ENCODE data around the gene OR11A1. TPM values are rescaled to one million over a fixed set of nuclear protein-coding genes. Genes with fewer than 3 reads are reported as not detected.

OR11A1 gene, protein sequence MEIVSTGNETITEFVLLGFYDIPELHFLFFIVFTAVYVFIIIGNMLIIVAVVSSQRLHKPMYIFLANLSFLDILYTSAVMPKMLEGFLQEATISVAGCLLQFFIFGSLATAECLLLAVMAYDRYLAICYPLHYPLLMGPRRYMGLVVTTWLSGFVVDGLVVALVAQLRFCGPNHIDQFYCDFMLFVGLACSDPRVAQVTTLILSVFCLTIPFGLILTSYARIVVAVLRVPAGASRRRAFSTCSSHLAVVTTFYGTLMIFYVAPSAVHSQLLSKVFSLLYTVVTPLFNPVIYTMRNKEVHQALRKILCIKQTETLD
- total RNA-seq: not detected

DNA sequence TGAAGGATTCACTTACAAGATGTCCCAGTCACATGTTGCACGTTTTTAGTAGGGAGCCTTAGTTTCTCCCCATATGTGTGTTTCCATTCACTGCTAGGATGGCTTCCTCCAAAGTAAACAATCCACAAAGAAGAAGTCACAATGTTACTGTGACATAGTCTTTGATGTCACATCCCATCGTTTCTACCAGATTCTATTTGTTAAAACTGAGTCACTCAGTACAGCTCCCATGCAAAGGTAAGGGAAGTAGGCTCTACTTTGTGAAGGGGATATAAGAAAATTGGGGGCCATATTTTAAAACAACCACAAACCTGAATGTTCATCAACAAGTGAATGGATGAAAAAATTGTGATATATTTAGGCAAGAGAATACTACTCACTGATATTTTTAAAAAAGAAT lies at the start of gene OR11A1, which contains the start of gene OR2H1:
TSS of gene OR11A1 (minus strand) at position 101 of the 400 bp plus-strand sequence. CDS start 29,430 bp downstream, outside the sequence.
TSS of gene OR2H1 (plus strand) at position 185 of the 400 bp plus-strand sequence. CDS start 4,615 bp downstream, outside the sequence.
- no peaks in the 10 kb centered on the region for H3K4me1 Mint-ChIP-seq
- DNase-seq: no peak
- H3K27me3 Mint-ChIP-seq: peaks cover 13% of the 10 kb centered on the region
- H3K27ac Mint-ChIP-seq: no peak within 1 kb of the TSS
- ChIA-PET CTCF (no interaction called here), POLR2A (no interaction called here)
- no peaks in the 10 kb centered on the region for H3K9me3 Mint-ChIP-seq
- H3K36me3 Mint-ChIP-seq (ENCODE audit: low read depth): no peaks in the 10 kb centered on the region
- H3K4me3 Mint-ChIP-seq: no peak within 1 kb of the TSS

DNA sequence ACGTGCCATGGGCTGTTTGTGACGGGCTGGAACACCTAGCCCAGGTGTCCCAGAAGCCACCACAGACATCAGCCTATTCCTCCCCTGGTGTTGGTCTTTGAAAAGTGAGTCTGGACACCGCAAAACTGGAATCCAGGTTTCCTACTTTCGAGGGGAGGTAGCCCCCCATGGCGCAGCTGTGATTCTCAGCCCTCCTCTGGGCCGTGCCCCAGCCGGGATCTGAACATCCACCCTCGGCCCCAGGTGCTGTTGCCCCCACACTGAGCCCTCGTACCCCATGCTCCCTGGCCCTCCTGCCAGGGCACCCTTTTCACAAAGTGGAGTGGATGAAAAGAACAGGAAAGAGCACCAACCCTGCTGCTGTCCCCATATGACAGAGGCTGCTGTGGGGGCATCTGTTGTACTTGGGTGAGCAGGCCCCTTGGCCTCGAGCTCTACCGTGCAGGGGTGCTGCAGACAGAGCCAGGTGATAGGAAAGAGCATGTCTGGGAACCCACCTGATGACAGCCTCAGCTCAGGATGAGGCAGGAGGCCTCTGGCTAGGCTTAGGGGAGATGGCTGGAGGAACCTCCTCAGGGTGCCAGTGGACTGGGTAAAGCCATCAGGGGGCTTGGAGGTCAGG lies 49.7 kb upstream of the OR11A1 start:
- peak; percentile 3 for DNase-seq
- no peaks in the 10 kb centered on the region for H3K9me3 Mint-ChIP-seq
- H3K4me1 Mint-ChIP-seq: peaks cover 1% of the 10 kb centered on the region
- no peaks in the 10 kb centered on the region for H3K36me3 Mint-ChIP-seq (ENCODE audit: low read depth)
- ChIA-PET POLR2A (no interaction called here), CTCF (no interaction called here)
- H3K27ac Mint-ChIP-seq: no peak overlapping the region
- no peak overlapping the region for H3K4me3 Mint-ChIP-seq
- H3K27me3 Mint-ChIP-seq: peaks cover 5% of the 10 kb centered on the region

DNA sequence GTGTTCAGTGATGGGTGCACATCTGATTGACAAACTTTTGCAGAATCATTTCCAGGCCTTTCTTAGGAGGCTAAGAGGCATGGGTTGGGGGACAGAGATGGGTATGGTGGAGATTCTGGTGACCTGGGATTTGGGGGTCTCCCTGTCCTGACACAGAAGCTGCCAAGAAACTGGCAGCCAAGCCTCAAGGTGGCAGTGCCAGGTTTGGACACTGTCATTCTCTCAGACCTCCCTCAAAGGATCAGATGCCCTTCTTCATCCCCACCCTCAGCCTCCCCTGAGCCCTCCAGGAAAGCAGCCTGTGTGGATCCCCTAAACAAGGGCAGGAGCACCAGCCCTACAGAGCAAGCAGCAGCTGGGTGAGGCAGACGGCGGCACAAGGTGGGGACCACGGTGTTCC lies 48.9 kb upstream of the OR11A1 start:
- H3K9me3 Mint-ChIP-seq: no peaks in the 10 kb centered on the region
- ChIA-PET POLR2A (no interaction called here), CTCF (no interaction called here)
- no peak overlapping the region for H3K4me3 Mint-ChIP-seq
- no peak overlapping the region for H3K27ac Mint-ChIP-seq
- peaks cover 5% of the 10 kb centered on the region for H3K27me3 Mint-ChIP-seq
- H3K36me3 Mint-ChIP-seq (ENCODE audit: low read depth): no peaks in the 10 kb centered on the region
- peak; percentile 2 for DNase-seq
- H3K4me1 Mint-ChIP-seq: peaks cover 1% of the 10 kb centered on the region

DNA sequence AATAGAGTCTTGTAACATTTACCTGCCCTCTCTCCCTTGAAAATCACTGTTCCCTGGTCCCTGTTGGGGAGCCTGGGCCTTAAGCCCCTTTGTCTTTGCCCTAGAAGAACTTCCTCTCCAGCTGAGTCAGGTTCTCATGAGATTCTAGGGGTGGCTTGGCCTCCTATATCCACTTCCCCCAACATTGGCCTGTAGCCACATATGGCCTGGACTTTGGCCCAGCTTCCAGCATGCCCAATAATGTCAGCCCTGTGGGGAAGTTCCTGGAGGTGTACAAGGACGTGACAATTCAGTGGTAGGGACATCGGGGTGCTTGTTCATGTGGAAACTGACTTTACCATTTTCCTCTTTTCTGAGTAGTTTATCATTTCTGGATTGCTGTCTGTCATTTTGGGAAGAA lies 48.1 kb upstream of the OR11A1 start:
- peak; percentile 3 for DNase-seq
- H3K27ac Mint-ChIP-seq: no peak overlapping the region
- POLR2A ChIA-PET: no interaction called here
- CTCF ChIA-PET: no interaction called here
- no peak overlapping the region for H3K4me3 Mint-ChIP-seq
- no peaks in the 10 kb centered on the region for H3K9me3 Mint-ChIP-seq
- no peaks in the 10 kb centered on the region for H3K36me3 Mint-ChIP-seq (ENCODE audit: low read depth)
- H3K27me3 Mint-ChIP-seq: peaks cover 3% of the 10 kb centered on the region
- peaks cover 1% of the 10 kb centered on the region for H3K4me1 Mint-ChIP-seq

DNA sequence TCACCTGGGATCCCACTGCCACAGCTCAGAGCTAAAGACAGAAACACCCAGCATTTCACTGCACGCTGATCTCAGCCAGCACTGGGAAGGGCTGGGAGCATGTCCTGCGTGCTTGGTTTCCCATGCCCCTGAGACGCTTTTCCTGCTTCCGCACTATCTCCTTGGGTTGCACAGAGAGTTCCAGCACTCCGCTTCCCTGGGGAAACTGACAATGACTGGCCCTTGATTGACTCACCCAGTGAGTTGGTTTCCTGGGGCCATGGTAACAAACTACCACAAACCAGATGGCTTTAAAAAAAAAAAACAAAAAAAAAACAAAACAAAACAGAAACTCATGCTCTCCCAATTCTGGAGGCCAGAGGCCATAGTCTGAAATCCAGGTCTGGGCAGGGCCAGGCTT lies 45.7 kb upstream of the OR11A1 start:
- no peak overlapping the region for H3K4me3 Mint-ChIP-seq
- no peaks in the 10 kb centered on the region for H3K36me3 Mint-ChIP-seq (ENCODE audit: low read depth)
- no peak overlapping the region for H3K27ac Mint-ChIP-seq
- POLR2A ChIA-PET: no interaction called here
- CTCF ChIA-PET: interaction anchor here (1.4 kb wide), 1 partner anchor 12 kb away, joined by 3 read pairs; no protein-coding TSS in a partner anchor
- H3K4me1 Mint-ChIP-seq: no peaks in the 10 kb centered on the region
- no peaks in the 10 kb centered on the region for H3K9me3 Mint-ChIP-seq
- DNase-seq: no peak
- H3K27me3 Mint-ChIP-seq: peaks cover 10% of the 10 kb centered on the region

DNA sequence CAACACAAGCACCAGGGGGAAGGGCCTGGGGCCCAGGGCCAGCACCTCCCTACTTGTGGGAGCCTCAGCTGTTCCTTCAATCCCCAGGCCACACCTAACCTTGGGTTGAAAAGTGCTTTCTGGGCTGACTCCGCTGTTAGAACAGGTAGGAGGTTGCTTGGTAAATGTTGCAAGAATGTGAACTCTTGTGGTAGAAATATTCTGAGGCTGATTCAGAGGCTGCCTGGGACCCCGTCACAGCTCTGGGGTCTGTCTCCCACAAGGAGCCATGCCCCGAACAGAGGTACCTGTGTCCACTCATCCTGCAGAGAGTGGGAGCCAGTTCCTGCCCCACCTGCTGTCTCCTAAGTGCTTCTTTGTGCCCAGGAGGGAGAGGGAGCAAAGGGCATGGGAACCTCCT lies 45.3 kb upstream of the OR11A1 start:
- H3K4me1 Mint-ChIP-seq: no peaks in the 10 kb centered on the region

DNA sequence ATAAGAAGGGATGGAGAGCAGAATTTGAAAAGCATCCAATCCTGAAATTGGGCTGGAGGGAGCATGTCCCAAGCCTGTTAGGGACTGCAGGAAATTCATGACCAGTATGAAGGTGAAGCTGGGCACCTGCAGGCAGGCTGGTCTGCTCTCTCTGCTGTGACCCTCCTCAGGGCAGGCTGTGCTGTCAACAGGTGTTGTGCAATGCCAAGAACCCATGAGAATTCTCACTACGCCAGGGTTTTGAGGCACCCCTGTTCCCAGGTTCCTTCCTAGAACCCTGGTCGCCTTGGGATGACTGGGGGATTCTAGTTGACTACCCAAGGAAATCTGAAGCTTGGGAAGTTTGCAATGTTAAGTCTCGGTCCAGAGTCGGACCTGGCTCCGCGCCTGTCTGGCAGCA lies 44.2 kb upstream of the OR11A1 start:
- peaks cover 22% of the 10 kb centered on the region for H3K27me3 Mint-ChIP-seq
- no peaks in the 10 kb centered on the region for H3K36me3 Mint-ChIP-seq (ENCODE audit: low read depth)
- ChIA-PET CTCF (interaction anchor here (1.4 kb wide), 1 partner anchor 10 kb away, joined by 3 read pairs; no protein-coding TSS in a partner anchor), POLR2A (no interaction called here)
- no peaks in the 10 kb centered on the region for H3K4me1 Mint-ChIP-seq
- H3K4me3 Mint-ChIP-seq: no peak overlapping the region
- no peak for DNase-seq
- H3K9me3 Mint-ChIP-seq: no peaks in the 10 kb centered on the region
- no peak overlapping the region for H3K27ac Mint-ChIP-seq

More for the DNA sequence above, 45.3 kb upstream of the OR11A1 start:
- H3K9me3 Mint-ChIP-seq: no peaks in the 10 kb centered on the region
- ChIA-PET CTCF (interaction anchor here (1.4 kb wide), 1 partner anchor 12 kb away, joined by 3 read pairs; no protein-coding TSS in a partner anchor), POLR2A (no interaction called here)
- DNase-seq: peak; percentile 2
- H3K27ac Mint-ChIP-seq: no peak overlapping the region
- H3K36me3 Mint-ChIP-seq (ENCODE audit: low read depth): no peaks in the 10 kb centered on the region
- peaks cover 14% of the 10 kb centered on the region for H3K27me3 Mint-ChIP-seq
- H3K4me3 Mint-ChIP-seq: no peak overlapping the region

DNA sequence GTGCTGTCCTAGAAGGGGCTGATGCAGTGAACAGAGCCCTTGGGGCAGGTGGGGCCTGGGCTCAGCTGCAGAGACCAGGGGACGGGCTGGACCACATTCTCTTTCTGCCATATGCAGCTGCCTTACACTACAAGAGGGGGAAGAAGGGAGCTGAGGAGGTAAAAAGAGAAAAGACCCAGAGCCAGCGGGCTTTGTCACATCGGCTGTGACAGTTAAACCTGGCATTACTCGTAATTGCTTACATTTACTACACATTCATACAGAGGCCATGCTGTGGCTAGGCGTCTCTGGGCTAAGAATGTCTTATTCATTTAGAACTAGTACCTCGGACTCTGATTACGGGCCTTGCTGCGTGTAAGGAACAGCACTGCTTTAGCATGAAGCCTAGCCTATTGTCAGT lies 43.7 kb upstream of the OR11A1 start:
- H3K9me3 Mint-ChIP-seq: no peaks in the 10 kb centered on the region
- no peak overlapping the region for H3K27ac Mint-ChIP-seq
- H3K36me3 Mint-ChIP-seq (ENCODE audit: low read depth): no peaks in the 10 kb centered on the region
- peaks cover 22% of the 10 kb centered on the region for H3K27me3 Mint-ChIP-seq
- DNase-seq: no peak
- no peak overlapping the region for H3K4me3 Mint-ChIP-seq
- no peaks in the 10 kb centered on the region for H3K4me1 Mint-ChIP-seq
- POLR2A ChIA-PET: no interaction called here
- CTCF ChIA-PET: no interaction called here

DNA sequence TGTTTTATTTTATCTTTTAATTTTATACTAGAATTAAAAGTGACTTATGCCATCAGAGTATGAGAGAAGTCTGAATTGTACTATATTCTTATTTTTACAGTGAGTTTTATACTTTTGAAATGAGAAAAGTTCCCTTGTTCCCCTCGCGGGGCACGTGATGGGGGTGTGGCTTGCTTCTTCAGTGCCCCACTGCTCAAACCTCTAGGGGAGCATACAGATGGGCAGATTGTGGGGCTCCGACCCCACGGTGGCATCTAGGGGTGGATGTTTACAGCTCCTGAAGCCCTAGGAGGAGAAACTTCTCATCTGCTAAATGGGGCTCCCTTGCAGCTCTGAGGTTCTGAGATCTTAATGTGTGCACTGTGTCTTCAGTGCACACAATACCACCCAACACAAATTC lies 42.8 kb upstream of the OR11A1 start:
- ChIA-PET CTCF (no interaction called here), POLR2A (no interaction called here)
- H3K27me3 Mint-ChIP-seq: peaks cover 19% of the 10 kb centered on the region
- H3K4me1 Mint-ChIP-seq: no peaks in the 10 kb centered on the region
- H3K36me3 Mint-ChIP-seq (ENCODE audit: low read depth): no peaks in the 10 kb centered on the region
- H3K27ac Mint-ChIP-seq: no peak overlapping the region
- no peaks in the 10 kb centered on the region for H3K9me3 Mint-ChIP-seq
- DNase-seq: no peak
- no peak overlapping the region for H3K4me3 Mint-ChIP-seq

DNA sequence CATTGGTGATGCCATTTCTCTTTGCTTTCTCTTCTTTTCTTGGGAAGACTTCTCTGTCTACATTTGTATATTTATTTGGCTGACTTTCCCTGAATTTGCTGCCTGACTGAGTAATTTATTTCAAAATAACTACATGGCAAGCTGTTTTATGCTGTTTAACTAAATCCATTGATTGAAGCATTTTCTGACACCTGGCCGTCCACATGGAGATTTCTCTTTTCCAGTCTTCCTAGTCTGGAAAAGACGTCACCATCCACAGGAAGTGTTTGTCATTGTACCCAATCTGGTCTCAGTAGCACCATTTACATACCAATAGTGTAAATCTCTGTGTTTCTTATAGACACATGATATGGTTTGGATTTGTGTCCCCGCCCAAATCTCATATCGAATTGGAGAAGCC lies 40.1 kb upstream of the OR11A1 start:
- Mint-ChIP-seq H3K27me3 (peaks cover 24% of the 10 kb centered on the region), H3K4me3 (no peak overlapping the region), H3K27ac (no peak overlapping the region), H3K36me3 (ENCODE audit: low read depth) (no peaks in the 10 kb centered on the region), H3K4me1 (no peaks in the 10 kb centered on the region), H3K9me3 (no peaks in the 10 kb centered on the region)
- POLR2A ChIA-PET: no interaction called here
- CTCF ChIA-PET: no interaction called here
- no peak for DNase-seq

DNA sequence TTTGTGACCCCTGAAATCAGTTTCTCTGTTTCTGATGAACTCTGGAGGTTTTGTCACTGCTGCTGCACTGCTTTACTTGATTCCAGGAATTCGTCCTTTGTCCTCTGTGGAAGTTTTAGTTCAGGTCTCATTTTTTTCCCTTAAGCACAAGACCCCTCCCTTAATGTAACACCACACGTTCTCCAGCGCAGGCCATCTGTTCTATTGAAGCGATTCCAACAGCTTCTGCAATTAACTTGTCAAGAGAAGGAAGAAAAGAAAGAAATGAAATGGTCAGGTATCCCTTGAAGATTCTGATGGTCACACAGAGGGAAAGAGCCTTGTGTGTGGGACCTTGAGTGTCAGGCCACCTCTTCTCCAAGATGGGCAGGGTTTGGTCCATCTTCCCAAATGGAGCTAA lies 38.7 kb upstream of the OR11A1 start:
- H3K9me3 Mint-ChIP-seq: no peaks in the 10 kb centered on the region
- no peaks in the 10 kb centered on the region for H3K36me3 Mint-ChIP-seq (ENCODE audit: low read depth)
- H3K27me3 Mint-ChIP-seq: peaks cover 27% of the 10 kb centered on the region
- H3K27ac Mint-ChIP-seq: no peak overlapping the region
- no peak overlapping the region for H3K4me3 Mint-ChIP-seq
- no peak for DNase-seq
- H3K4me1 Mint-ChIP-seq: no peaks in the 10 kb centered on the region
- POLR2A ChIA-PET: no interaction called here
- CTCF ChIA-PET: no interaction called here

DNA sequence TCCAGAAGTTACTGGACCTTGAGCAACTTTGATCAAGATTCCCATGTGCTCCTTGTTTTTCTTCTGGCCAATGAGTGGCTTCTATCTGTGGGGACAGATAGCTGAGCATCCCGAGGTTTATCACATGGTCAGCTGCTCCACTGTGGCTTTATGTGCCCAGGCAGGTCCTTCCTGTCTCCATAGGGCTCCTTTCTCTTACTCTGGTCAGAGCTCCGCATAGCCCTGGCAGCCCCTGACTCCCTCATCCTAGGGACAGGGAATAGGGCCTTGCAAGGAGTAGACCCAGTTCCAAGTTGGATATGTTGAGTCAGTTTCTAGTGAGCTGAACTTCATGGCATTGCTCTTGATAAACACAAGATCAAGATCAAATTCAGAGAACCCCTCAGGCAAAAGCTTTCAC lies 37.3 kb upstream of the OR11A1 start:
- H3K27ac Mint-ChIP-seq: no peak overlapping the region
- H3K36me3 Mint-ChIP-seq (ENCODE audit: low read depth): no peaks in the 10 kb centered on the region
- peaks cover 27% of the 10 kb centered on the region for H3K27me3 Mint-ChIP-seq
- H3K4me3 Mint-ChIP-seq: no peak overlapping the region
- ChIA-PET CTCF (no interaction called here), POLR2A (no interaction called here)
- H3K4me1 Mint-ChIP-seq: no peaks in the 10 kb centered on the region
- no peak for DNase-seq
- no peaks in the 10 kb centered on the region for H3K9me3 Mint-ChIP-seq

DNA sequence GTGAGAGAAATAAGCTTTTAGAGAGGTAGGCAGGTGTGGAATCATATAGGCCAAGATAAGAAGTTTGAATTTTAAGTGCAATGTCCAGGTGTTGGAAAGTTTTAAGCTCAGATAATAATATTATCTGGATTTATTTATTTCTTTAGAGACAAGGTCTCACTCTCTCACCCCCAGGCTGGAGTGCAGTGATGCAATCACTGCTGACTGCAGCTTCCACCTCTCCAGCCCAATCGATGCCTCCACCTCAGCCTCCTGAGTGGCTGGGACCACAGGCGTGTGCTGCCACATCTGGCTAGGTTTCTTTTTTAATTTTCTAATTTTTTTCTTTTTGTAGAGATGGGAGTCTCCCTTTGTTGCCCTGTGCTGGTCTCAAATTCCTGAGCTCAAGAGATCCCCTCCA lies 36.4 kb upstream of the OR11A1 start:
- H3K9me3 Mint-ChIP-seq: no peaks in the 10 kb centered on the region
- DNase-seq: no peak
- H3K4me1 Mint-ChIP-seq: no peaks in the 10 kb centered on the region
- H3K4me3 Mint-ChIP-seq: no peak overlapping the region
- H3K27me3 Mint-ChIP-seq: peaks cover 21% of the 10 kb centered on the region
- no peaks in the 10 kb centered on the region for H3K36me3 Mint-ChIP-seq (ENCODE audit: low read depth)
- ChIA-PET POLR2A (no interaction called here), CTCF (no interaction called here)
- no peak overlapping the region for H3K27ac Mint-ChIP-seq

DNA sequence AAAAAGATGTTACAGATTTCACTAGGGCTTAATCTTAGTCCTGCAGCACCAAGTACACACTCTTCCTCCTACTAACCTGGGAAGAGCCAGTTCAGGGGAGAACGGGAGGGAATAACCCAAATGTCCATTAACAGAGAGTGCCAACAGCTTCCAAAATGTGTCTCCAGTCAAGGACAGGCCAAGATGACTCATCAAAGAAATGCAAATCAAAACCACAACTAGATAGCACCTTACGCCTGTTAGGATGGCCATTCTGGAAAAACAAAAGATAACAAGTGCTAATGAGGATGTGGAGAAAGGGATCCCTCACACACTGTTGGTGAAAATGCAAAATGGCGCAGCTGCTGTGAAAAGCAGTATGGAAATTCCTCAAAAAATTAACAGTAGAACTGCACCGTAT lies 34.7 kb upstream of the OR11A1 start:
- no peaks in the 10 kb centered on the region for H3K4me1 Mint-ChIP-seq

More for the DNA sequence above, 34.7 kb upstream of the OR11A1 start:
- Mint-ChIP-seq H3K27ac (no peak overlapping the region), H3K36me3 (ENCODE audit: low read depth) (no peaks in the 10 kb centered on the region), H3K4me3 (no peak overlapping the region), H3K27me3 (peaks cover 10% of the 10 kb centered on the region), H3K9me3 (no peaks in the 10 kb centered on the region)
- CTCF ChIA-PET: no interaction called here
- POLR2A ChIA-PET: no interaction called here
- no peak for DNase-seq

All from activated CD4-positive, alpha-beta T cell treated with anti-CD3 and anti-CD28 coated beads, Interleukin-2, amount 10 ng/mL, durations not matched to agents 7 days and 5 days (primary cell).